Measurements from ENCODE around the gene SNN. TPM values are rescaled to one million over a fixed set of nuclear protein-coding genes. Genes with fewer than 3 reads are reported as not detected.

Gene SNN
- total RNA-seq, 1 donor from 2014 or later = 27.9 TPM

- peak; percentile 64 for DNase-seq
These were observed 546 bp downstream of the SNN start for GRCh38 chr16:11668623-11669379.

- DNase-seq = peak; percentile 17
These were observed 1.3 kb downstream of the SNN start for GRCh38 chr16:11669380-11670146.

DNA sequence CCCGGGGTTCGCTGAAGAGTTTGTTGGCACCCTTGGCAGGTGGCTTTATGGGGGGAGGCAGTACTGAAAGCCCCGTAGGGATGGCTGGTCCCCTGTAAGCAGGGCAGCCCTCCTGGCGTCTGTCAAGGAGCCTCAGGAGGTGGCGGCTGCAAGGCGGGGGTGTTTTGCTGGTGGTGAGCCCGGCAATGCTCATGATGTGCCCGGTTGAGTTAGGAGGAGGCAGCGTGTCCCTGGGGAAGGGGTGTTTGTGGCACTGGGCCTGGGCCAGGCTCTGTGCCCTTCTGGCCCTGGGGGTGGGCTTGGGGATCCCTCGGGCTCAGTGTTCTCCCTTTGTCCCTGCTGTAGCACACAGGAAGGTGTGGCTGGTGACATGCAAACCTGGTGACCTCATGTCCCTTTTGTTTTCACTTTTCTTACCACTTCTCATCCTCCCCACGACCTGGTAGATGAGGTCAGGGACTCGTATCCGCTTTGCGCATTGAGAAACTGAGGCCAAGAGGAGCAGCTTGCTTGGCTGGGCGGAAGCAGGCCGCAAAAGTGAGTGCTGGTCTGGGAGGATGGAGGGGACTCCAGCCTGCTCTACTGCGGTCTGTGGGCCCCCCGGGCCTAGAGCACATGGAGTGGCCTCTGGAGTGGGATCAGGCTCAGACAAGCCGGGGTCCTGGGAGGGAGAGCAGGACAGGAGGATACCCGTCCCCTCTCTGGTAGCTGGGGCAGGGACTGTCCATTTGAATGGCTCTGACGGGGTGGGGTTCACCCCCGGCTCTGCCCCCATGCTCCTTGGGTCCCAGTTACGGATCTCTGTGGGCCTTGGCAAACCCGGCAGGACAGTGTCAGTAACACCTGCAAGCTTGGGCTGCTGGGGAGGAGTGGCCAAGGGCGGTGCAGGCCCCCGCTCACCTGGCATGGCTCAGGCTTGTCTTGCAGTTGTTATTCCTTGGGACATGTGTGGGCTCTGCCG, 2.2 kb downstream of the SNN start:
- no peak for DNase-seq

DNA sequence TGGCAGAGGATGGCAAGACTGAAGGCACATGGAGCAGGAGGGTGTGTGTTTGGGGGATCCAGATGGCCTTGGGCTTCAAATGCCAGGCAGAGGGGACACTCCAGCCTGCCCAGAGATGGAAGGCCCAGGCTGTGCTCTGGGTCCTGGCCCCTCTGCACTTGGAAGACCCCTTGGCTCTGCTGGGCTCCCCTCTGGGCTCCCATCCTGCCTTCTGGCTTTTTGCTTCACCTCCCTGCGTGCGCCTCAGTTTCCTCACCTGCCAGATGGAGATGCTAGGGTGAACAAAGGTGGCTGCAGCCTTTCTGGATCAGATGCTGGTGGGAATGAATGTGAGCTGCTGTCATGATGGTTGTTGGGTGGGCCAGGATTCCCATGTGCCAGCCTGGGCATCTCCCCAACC, 3.0 kb downstream of the SNN start:
- no peak for DNase-seq

- no peak for DNase-seq
These were observed 3.4 kb downstream of the SNN start for GRCh38 chr16:11671676-11672075.

DNA sequence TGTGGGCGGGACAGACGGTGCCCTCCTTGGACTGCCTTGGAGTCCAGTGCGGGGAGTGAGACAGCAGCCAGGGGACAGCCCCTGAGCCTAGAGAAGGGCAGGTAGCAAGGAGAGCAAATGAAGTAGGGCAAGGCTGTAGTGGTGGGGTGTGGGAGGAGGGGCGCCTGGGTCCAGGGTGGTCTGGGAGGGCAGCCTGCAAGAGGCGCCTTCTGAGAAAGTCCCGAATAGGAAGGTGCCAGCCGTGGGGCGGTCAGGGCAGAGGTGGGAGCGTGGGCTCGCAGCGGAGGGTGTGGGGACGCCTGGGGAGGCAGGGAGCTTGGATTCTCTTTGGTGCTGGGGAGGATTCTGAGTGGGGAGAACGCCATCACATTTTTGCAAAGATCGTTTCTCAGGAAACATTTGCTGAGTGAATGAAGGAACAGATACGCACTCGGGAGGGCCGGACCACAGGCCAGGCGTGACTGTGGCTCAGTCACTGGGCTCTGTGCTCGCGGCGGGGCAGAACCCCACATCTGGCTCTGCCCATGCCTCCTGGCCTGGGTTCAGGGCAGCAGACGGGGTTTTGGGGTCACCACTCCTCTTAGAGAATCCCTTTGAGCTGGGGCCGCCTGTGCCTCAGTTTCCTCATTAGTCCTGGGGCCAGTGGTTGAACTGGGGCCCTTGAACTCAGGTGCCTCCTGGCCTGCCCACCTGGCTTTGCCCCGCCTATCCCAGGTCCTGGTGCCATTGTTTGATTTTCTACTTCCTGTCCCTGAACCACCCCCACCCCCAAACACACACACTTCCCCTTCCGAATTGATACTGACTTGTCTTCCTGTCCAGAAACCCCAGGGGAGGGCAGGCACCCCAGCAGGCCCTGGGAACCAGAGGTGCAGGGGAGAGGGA, 4.2 kb downstream of the SNN start:
- no peak for DNase-seq

- DNase-seq = no peak
These were observed 5.1 kb downstream of the SNN start for GRCh38 chr16:11673091-11674000.

DNA sequence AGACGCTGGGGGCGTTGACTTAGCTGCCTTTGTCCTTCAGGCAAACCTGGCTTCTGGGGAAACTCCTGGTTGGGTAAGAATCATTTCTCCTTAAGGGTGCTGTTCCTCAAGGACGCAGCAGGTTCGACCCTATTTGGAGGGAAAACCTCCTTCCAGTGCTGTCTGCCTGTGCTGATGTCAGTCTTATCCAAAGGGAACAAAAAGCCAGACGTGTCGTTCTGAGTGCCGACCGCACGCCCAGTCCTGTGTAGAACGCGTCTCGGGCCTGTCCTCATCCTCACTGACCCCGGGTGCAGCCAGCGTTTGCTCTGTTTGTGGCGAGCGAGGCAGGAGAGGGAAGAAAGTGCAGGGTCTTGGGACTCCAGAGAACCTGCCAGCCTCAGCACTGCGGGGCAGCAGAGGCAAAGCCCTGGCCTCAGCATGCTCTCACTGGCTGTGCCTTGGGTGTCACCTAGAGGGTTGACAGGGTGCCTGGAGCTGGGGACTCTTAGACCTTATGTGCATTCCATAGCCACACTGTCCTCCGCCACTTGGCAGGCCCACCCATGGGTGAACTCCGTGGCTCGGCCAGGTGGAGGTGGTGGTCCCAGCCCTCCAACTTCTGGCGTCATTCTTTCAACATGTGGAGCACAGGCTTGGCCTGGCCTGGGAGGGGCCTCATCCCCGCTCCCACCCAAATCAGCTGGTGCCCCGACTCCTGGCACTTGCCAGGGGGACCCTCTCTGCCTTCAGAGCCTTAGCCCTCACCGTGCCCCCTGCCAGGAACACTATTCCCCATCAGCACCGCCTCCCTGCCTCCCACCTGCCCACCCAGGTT, 6.0 kb downstream of the SNN start:
- no peak for DNase-seq

GRCh38 chr16:11674818-11675560, 6.7 kb downstream of the SNN start:
- no peak for DNase-seq

- no peak for DNase-seq
These were observed 7.6 kb downstream of the SNN start for GRCh38 chr16:11675561-11676511.

- DNase-seq = no peak
These were observed 8.5 kb downstream of the SNN start for GRCh38 chr16:11676799-11677198.

DNA sequence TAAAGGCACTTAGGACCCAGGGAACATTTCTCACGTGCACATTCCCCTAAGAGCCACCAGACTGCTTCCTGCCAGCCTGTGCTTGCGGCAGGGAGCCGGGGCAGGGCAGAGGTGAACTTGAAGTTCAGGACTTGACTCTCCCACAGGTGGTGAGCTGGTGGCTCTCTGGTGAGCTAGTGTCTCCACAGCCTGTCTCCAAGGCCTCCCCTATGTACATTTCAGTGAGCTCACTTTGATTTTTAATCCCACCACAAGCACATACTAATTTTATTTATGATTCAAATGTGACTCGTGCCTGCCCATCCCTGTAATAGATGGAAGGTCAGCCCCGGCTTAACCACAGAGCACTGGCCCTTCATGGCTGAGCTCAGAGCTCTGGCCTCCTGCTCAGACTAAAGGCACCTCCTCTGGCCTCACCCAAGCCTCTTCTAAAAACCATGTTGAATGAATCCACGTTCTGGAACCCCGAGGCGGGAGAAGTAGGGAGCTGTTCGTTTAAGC, 9.2 kb downstream of the SNN start:
- no peak for DNase-seq

GRCh38 chr16:11677959-11678881, 10.0 kb downstream of the SNN start:
- no peak for DNase-seq

GRCh38 chr16:11679250-11679649, 11.0 kb downstream of the SNN start:
- no peak for DNase-seq

DNA sequence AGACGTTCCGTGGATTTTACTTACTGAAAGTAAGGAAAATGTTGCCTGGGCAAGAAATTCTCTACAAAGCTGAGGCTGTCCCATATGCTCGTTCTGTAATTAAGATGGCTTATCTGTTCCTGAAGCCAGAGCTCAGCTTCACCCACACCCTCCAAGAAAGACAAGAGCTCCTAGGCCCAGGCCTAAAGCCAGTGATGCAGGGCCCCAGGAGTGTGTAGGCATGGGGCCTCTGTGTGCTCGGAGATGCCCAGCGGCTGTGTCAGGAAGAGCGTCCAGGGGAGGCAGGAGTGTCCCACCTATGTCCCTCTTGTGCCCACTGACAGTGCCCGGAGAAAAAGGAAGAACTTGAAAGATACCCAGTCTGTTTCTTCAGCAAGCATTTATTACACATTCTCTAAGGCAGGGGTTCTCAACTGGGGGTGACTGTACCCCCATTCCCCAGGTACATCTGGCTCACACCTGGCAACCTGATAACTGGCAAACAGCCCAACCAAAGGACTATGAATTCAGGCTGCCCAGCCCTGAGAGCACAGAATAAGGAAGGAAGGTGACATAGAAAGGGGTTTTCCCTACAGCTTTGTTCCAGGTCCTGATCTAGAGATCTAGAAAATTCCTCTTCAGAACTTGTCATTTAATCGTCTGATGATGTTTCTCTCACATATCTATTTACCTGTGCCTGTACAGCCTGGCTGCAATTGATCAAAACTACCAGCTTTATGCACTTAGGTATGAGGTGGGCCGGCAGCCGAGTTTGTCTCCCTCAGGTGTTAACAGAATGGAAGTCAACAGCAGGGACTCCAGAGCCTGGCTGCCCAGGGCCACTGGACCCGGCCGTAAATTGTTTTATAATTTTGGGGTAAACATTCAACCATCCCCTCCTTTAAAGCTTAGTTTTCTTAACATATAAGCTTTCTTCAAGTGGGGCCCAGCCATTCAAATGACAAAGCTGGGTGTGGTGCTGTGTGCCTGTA, 12.0 kb downstream of the SNN start:
- DNase-seq = no peak

Measured in tongue (tissue), 2 donors.